ENCODE data around the gene TTYH2. TPM values are rescaled to one million over a fixed set of nuclear protein-coding genes. Genes with fewer than 3 reads are reported as not detected.

Gene TTYH2
- total and polyA plus RNA-seq, 11 donors = 10.3 to 34.6 (median 22.4) TPM

GRCh38 chr17:74251569-74251968 is 38.2 kb downstream of the TTYH2 start:
- no peaks in the 10 kb centered on the region for H3K4me1 ChIP-seq
- intact Hi-C loops (cut with DNase I) = no loop called here
- ATAC-seq (no peak), DNase-seq (no peak)
- H3K9me3 ChIP-seq = no peaks in the 10 kb centered on the region
- no peak overlapping the region for H3K4me3 ChIP-seq
- WGBS, 4 donors = 88 to 93% (median 90%) methylated on average over 6 of the region's 6 CpGs
- TF ChIP-seq POLR2A (IDR thresholded peaks at IDR 0.05) (no peak), CTCF (IDR thresholded peaks at IDR 0.05) (no peak)
- H3K36me3 ChIP-seq = peaks cover 0 to 47% (median 22%) of the 10 kb centered on the region in 9 donors
- H3K27ac ChIP-seq = no peak overlapping the region
- H3K27me3 ChIP-seq = no peaks in the 10 kb centered on the region

- 78 to 82% (median 81%) methylated on average over 7 to 8 of the region's 8 CpGs for WGBS, 4 donors
- Histone ChIP-seq H3K27ac (no peak overlapping the region), H3K27me3 (no peaks in the 10 kb centered on the region), H3K9me3 (no peaks in the 10 kb centered on the region), H3K4me1 (no peaks in the 10 kb centered on the region), H3K36me3 (peaks cover 0 to 51% (median 22%) of the 10 kb centered on the region in 9 donors), H3K4me3 (no peak overlapping the region)
- intact Hi-C loops (cut with DNase I) = no loop called here
- DNase-seq (no peak), ATAC-seq (no peak)
- TF ChIP-seq CTCF (IDR thresholded peaks at IDR 0.05) (no peak), POLR2A (IDR thresholded peaks at IDR 0.05) (no peak)
Observed at GRCh38 chr17:74252211-74252610, 38.8 kb downstream of the TTYH2 start.

- no peak overlapping the region for H3K27ac ChIP-seq
- H3K4me3 ChIP-seq = no peak overlapping the region
- no peaks in the 10 kb centered on the region for H3K4me1 ChIP-seq
- H3K36me3 ChIP-seq = peaks cover 0 to 51% (median 25%) of the 10 kb centered on the region in 9 donors
- H3K27me3 ChIP-seq = no peaks in the 10 kb centered on the region
- 91 to 94% (median 91%) methylated on average over 7 to 13 of the region's 13 CpGs for WGBS, 4 donors
- intact Hi-C loops (cut with DNase I) = no loop called here
- DNase-seq = no peak
- H3K9me3 ChIP-seq = no peaks in the 10 kb centered on the region
- ATAC-seq = no peak
- no peak for TF ChIP-seq CTCF (IDR thresholded peaks at IDR 0.05)
- TF ChIP-seq POLR2A (IDR thresholded peaks at IDR 0.05) = no peak
Observed at GRCh38 chr17:74253036-74253435, 39.7 kb downstream of the TTYH2 start.

GRCh38 chr17:74257311-74257710 is 43.9 kb downstream of the TTYH2 start:
- Histone ChIP-seq H3K27me3 (no peaks in the 10 kb centered on the region), H3K36me3 (peaks cover 0 to 50% (median 32%) of the 10 kb centered on the region in 9 donors), H3K4me3 (no peak overlapping the region), H3K4me1 (no peaks in the 10 kb centered on the region), H3K9me3 (no peaks in the 10 kb centered on the region), H3K27ac (no peak overlapping the region)
- intact Hi-C loops (cut with DNase I) = no loop called here
- 90 to 93% (median 91%) methylated on average over 6 to 10 of the region's 10 CpGs for WGBS, 4 donors
- TF ChIP-seq POLR2A (IDR thresholded peaks at IDR 0.05) = no peak
- no peak for TF ChIP-seq CTCF (IDR thresholded peaks at IDR 0.05)
- no peak for ATAC-seq
- DNase-seq = no peak
